GM23338 (cell line): ENCODE data around the gene ITPR2. TPM values are rescaled to one million over a fixed set of nuclear protein-coding genes. Genes with fewer than 3 reads are reported as not detected.
A peak's percentile ranks its signal among the peaks of the same experiment; 100 is the strongest.

Source experiments
- ATAC-seq: fragments of 200-7000 bp; cut with Tn5 transposase; 3 replicates; pipeline ENCODE4 v1.9.1; 2020
- DNase-seq: peaks from one replicate; pipeline ENCODE4 v3.0.0-alpha.2; 2015; ENCODE audit warnings: low spot score
- H2AFZ ChIP-seq: fragments of 200-600 bp; sonication (generic); 2 replicates; pipeline ENCODE4 v1.8.0; 2016; ENCODE audit warnings: antibody characterized with exemption, mild to moderate bottlenecking, moderate library complexity
- H3F3A ChIP-seq: fragments of 200-600 bp; sonication (generic); replicated peaks from 2 replicates; pipeline ENCODE4 v1.8.0; 2017; ENCODE audit warnings: antibody characterized with exemption, mixed run types, low read depth
- H3K27ac ChIP-seq: fragments of 200-600 bp; sonication (generic); 2 replicates; pipeline ENCODE4 v1.6.1; 2016; ENCODE audit warnings: low read depth
- H3K27me3 ChIP-seq: fragments of 200-600 bp; sonication (generic); 2 replicates; pipeline ENCODE4 v1.8.0; 2016; ENCODE audit warnings: mild to moderate bottlenecking, mixed run types, moderate library complexity; ENCODE audit not compliant: insufficient read depth
- H3K36me3 ChIP-seq: fragments of 200-600 bp; sonication (generic); 2 replicates; pipeline ENCODE4 v1.8.0; 2016; ENCODE audit warnings: mild to moderate bottlenecking; ENCODE audit not compliant: insufficient read depth
- H3K4me1 ChIP-seq: fragments of 200-600 bp; sonication (generic); 2 replicates; pipeline ENCODE4 v1.8.0; 2016; ENCODE audit warnings: mild to moderate bottlenecking, moderate library complexity; ENCODE audit not compliant: insufficient read depth
- H3K4me2 ChIP-seq: fragments of 200-600 bp; sonication (generic); 2 replicates; pipeline ENCODE4 v1.7.1; 2017; ENCODE audit warnings: mixed run types
- H3K4me3 ChIP-seq: fragments of 200-600 bp; sonication (generic); 2 replicates; pipeline ENCODE4 v1.6.1; 2016; ENCODE audit warnings: mixed run types
- H3K79me2 ChIP-seq: fragments of 200-600 bp; sonication (generic); replicated peaks from 2 replicates; pipeline ENCODE4 v1.8.0; 2017; ENCODE audit warnings: mild to moderate bottlenecking; ENCODE audit not compliant: insufficient read depth
- H3K9me2 ChIP-seq: fragments of 200-600 bp; sonication (generic); 2 replicates; pipeline ENCODE4 v1.8.0; 2017; ENCODE audit not compliant: insufficient read depth
- H4K20me1 ChIP-seq: fragments of 200-600 bp; sonication (generic); replicated peaks from 2 replicates; pipeline ENCODE4 v1.8.0; 2017; ENCODE audit warnings: mild to moderate bottlenecking; ENCODE audit not compliant: insufficient read depth
- H3K27ac Mint-ChIP-seq: 2 replicates; pipeline ENCODE4 v1.8.0; 2020; ENCODE audit warnings: inconsistent platforms, mild to moderate bottlenecking, moderate library complexity, mixed read lengths
- H3K27me3 Mint-ChIP-seq: 3 replicates; pipeline ENCODE4 v1.8.0; 2022; ENCODE audit warnings: low read depth, mild to moderate bottlenecking, moderate library complexity, mixed read lengths, inconsistent platforms; ENCODE audit not compliant: insufficient read depth, poor library complexity
- H3K36me3 Mint-ChIP-seq: 3 replicates; pipeline ENCODE4 v1.8.0; 2021; ENCODE audit warnings: low read depth, mild to moderate bottlenecking, inconsistent platforms, moderate library complexity, mixed read lengths
- H3K4me1 Mint-ChIP-seq: 3 replicates; pipeline ENCODE4 v1.8.0; 2020; ENCODE audit warnings: mild to moderate bottlenecking, inconsistent platforms, mixed read lengths
- H3K4me3 Mint-ChIP-seq: 3 replicates; pipeline ENCODE4 v1.8.0; 2021; ENCODE audit warnings: moderate library complexity, mild to moderate bottlenecking, inconsistent platforms, mixed read lengths
- H3K9me3 Mint-ChIP-seq: 3 replicates; pipeline ENCODE4 v1.8.0; 2020; ENCODE audit warnings: moderate library complexity, mild to moderate bottlenecking, inconsistent platforms, mixed read lengths
- CREB1 ChIP-seq: fragments of 250-450 bp; sonication (Bioruptor Pico); IDR thresholded peaks from 2 replicates; pipeline ENCODE4 v1.5.0; 2020; ENCODE audit warnings: low read depth, mild to moderate bottlenecking, moderate library complexity
- EZH2 ChIP-seq: fragments of 200-600 bp; sonication (generic); IDR thresholded peaks from one replicate; pipeline ENCODE4 v1.8.0; 2017; ENCODE audit warnings: antibody characterized with exemption, mild to moderate bottlenecking, low read depth; ENCODE audit not compliant: unreplicated experiment
- JUNB ChIP-seq: IDR thresholded peaks from one replicate; pipeline ENCODE4 v1.6.1; 2016; ENCODE audit warnings: antibody characterized with exemption; ENCODE audit not compliant: unreplicated experiment
- NANOG ChIP-seq: IDR thresholded peaks from 2 replicates; pipeline ENCODE4 v1.6.1; 2016; ENCODE audit warnings: antibody characterized with exemption, borderline replicate concordance
- POLR2AphosphoS5 ChIP-seq: IDR thresholded peaks from 2 replicates; pipeline ENCODE4 v1.6.1; 2016; ENCODE audit warnings: antibody characterized with exemption, low read depth
- REST ChIP-seq: IDR thresholded peaks from one replicate; pipeline ENCODE4 v1.6.1; 2018; ENCODE audit warnings: antibody characterized with exemption; ENCODE audit not compliant: unreplicated experiment
- STAT1 ChIP-seq: IDR thresholded peaks from one replicate; pipeline ENCODE4 v1.6.1; 2016; ENCODE audit warnings: antibody characterized with exemption; ENCODE audit not compliant: unreplicated experiment
- polyA plus RNA-seq: library from polyadenylated mRNA; unstranded; fragments of >200 nt; fragmentation: Nextera tagmentation; extraction: Ambion mirVana; gene quantifications from 2 replicates; pipeline ENCODE4 v1.2.1, GENCODE V29; 2016
- total RNA-seq: library from RNA; depleted of rRNA; stranded (reverse); fragments of >200 nt; shearing (Covaris generic); gene quantifications from 2 replicates; pipeline ENCODE4 v1.2.3, GENCODE V29; 2014
- TF ChIP-seq, protein P1 (sequence below), 2 experiments: fragments of 200-600 bp in 1 of 2; sonication (generic) in 1 of 2; conservative IDR thresholded peaks; 2 replicates each; pipeline versions ENCODE4 v1.5.1 to v1.6.1; 2016 to 2017; ENCODE audit warnings: antibody characterized with exemption in 2 of 2, low read depth in 2 of 2, mild to moderate bottlenecking in 2 of 2, moderate library complexity in 1 of 2

The ITPR2 gene
- total and polyA plus RNA-seq, 2 experiments from 2014 or later: 44.5 to 65.2 TPM

GRCh38 chr12:26831951-26832821, 808 bp downstream of the ITPR2 start:
- Histone ChIP-seq H3K4me2 (peak overlapping the region; percentile 96), H3K4me3 (peak overlapping the region; percentile 96), H3K27ac (peak overlapping the region; percentile 62; the same call in 1 of the 2 replicates), H3K9me2 (no peaks in the 10 kb centered on the region), H2AFZ (peak overlapping the region; percentile 86), H3K79me2 (peaks cover 50% of the 10 kb centered on the region), H3K27me3 (no peaks in the 10 kb centered on the region), H3K4me1 (peaks cover 39% of the 10 kb centered on the region), H4K20me1 (peaks cover 15% of the 10 kb centered on the region), H3F3A (0 out of 2 replicates have a peak, but pooled peaks cover 3% of the 10 kb centered on the region), H3K36me3 (no peaks in the 10 kb centered on the region)
- Mint-ChIP-seq H3K27me3 (peaks cover 11% of the 10 kb centered on the region), H3K4me1 (peaks cover 40% of the 10 kb centered on the region), H3K9me3 (no peaks in the 10 kb centered on the region), H3K27ac (no peak overlapping the region), H3K4me3 (peak overlapping the region; percentile 92), H3K36me3 (0 out of 3 replicates have a peak, but pooled peaks cover 2% of the 10 kb centered on the region)
- TF ChIP-seq, protein P1, sequence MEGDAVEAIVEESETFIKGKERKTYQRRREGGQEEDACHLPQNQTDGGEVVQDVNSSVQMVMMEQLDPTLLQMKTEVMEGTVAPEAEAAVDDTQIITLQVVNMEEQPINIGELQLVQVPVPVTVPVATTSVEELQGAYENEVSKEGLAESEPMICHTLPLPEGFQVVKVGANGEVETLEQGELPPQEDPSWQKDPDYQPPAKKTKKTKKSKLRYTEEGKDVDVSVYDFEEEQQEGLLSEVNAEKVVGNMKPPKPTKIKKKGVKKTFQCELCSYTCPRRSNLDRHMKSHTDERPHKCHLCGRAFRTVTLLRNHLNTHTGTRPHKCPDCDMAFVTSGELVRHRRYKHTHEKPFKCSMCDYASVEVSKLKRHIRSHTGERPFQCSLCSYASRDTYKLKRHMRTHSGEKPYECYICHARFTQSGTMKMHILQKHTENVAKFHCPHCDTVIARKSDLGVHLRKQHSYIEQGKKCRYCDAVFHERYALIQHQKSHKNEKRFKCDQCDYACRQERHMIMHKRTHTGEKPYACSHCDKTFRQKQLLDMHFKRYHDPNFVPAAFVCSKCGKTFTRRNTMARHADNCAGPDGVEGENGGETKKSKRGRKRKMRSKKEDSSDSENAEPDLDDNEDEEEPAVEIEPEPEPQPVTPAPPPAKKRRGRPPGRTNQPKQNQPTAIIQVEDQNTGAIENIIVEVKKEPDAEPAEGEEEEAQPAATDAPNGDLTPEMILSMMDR (conservative IDR thresholded peaks at IDR 0.05; ENCODE audit: low read depth in 2 of 2): peak in 1 of 2 experiments; percentile 24; a peak in 2 of 4 replicates
- TF ChIP-seq REST: no peak
- TF ChIP-seq EZH2: no peak
- no peak for TF ChIP-seq STAT1
- no peak for TF ChIP-seq CREB1
- TF ChIP-seq JUNB: no peak
- ATAC-seq: peak; percentile 43
- peak; percentile 58 for DNase-seq

- Histone ChIP-seq H3K4me2 (peak overlapping the region; percentile 85), H3K4me3 (peak overlapping the region; percentile 96), H3K9me2 (no peaks in the 10 kb centered on the region), H3K27ac (no peak overlapping the region), H3K36me3 (no peaks in the 10 kb centered on the region), H3K4me1 (peaks cover 42% of the 10 kb centered on the region), H4K20me1 (peaks cover 16% of the 10 kb centered on the region), H3K79me2 (peaks cover 62% of the 10 kb centered on the region), H3K27me3 (no peaks in the 10 kb centered on the region), H3F3A (0 out of 2 replicates have a peak, but pooled peaks cover 3% of the 10 kb centered on the region), H2AFZ (no peak overlapping the region)
- Mint-ChIP-seq H3K27ac (no peak overlapping the region), H3K4me3 (peak overlapping the region; percentile 79), H3K4me1 (peaks cover 42% of the 10 kb centered on the region), H3K27me3 (peaks cover 11% of the 10 kb centered on the region), H3K36me3 (0 out of 3 replicates have a peak, but pooled peaks cover 2% of the 10 kb centered on the region), H3K9me3 (no peaks in the 10 kb centered on the region)
- ATAC-seq: no peak
- DNase-seq: peak; percentile 30
- no peak for TF ChIP-seq CREB1
- TF ChIP-seq POLR2AphosphoS5: no peak
- TF ChIP-seq NANOG: no peak
These were observed 2.0 kb downstream of the ITPR2 start for GRCh38 chr12:26830783-26831551.
